Urinary bladder (tissue), 4 donors: ENCODE results near the gene EPOP. TPM values are rescaled to one million over a fixed set of nuclear protein-coding genes. Genes with fewer than 3 reads are reported as not detected.

Source experiments
- DNase-seq: peaks from one replicate; pipeline ENCODE4 v3.0.0-alpha.2; 2015; ENCODE audit errors: extremely low spot score
- H3K27ac ChIP-seq: one replicate; pipeline ENCODE4 v1.5.1; 2013; ENCODE audit warnings: low read depth, mild to moderate bottlenecking, moderate library complexity
- H3K36me3 ChIP-seq: one replicate; pipeline ENCODE4 v1.6.1; 2013; ENCODE audit warnings: mild to moderate bottlenecking, moderate library complexity; ENCODE audit not compliant: insufficient read depth
- H3K4me1 ChIP-seq: one replicate; pipeline ENCODE4 v1.6.1; 2013; ENCODE audit warnings: mild to moderate bottlenecking, moderate library complexity; ENCODE audit not compliant: insufficient read depth
- H3K4me3 ChIP-seq: one replicate; pipeline ENCODE4 v1.5.1; 2013; ENCODE audit warnings: low read depth, low read length
- WGBS: extraction: QIAGEN DNeasy Blood & Tissue Kit; methylation state at CpG from one replicate; pipeline ENCODE4 v1.1.7; 2013; 5-methylcytosine and 5-hydroxymethylcytosine counted together
- polyA plus RNA-seq: library from polyadenylated mRNA; stranded (reverse); fragments of 200-250 nt; gene quantifications from one replicate; pipeline ENCODE4 v1.2.3, GENCODE V29; 2013
- total RNA-seq: library from RNA; depleted of rRNA; stranded (reverse); fragments of >200 nt; gene quantifications from one replicate; pipeline ENCODE4 v1.2.3, GENCODE V29; 2014
- donor health status: healthy with polysubstance abuse.
- donor health status: healthy.

EPOP gene
- total and polyA plus RNA-seq, 2 donors: 0.32 to 2.3 TPM

DNA sequence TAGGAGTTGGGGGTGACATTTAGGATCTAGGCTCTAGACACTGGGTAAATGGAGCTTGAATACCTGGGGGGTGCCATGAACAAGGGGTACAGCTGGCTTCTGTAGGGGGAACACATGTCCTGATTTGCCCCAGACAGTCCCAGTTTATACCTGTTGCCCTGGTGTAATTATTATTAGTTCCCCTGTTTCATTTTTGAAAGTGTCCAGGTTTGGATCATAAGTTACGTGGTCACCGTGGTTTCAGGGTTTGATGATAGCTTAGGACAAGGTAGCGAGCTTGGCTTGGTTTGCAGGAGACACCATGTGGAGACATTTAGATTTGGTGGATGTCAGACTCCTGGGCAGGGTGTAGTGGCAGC lies 35.8 kb upstream of the EPOP start:
- Histone ChIP-seq H3K4me1 (no peaks in the 10 kb centered on the region), H3K4me3 (no peak overlapping the region), H3K27ac (no peak overlapping the region), H3K36me3 (peaks cover 1% of the 10 kb centered on the region)
- DNase-seq: no peak
- 93% methylated on average over 3 of the region's 3 CpGs for WGBS

DNA sequence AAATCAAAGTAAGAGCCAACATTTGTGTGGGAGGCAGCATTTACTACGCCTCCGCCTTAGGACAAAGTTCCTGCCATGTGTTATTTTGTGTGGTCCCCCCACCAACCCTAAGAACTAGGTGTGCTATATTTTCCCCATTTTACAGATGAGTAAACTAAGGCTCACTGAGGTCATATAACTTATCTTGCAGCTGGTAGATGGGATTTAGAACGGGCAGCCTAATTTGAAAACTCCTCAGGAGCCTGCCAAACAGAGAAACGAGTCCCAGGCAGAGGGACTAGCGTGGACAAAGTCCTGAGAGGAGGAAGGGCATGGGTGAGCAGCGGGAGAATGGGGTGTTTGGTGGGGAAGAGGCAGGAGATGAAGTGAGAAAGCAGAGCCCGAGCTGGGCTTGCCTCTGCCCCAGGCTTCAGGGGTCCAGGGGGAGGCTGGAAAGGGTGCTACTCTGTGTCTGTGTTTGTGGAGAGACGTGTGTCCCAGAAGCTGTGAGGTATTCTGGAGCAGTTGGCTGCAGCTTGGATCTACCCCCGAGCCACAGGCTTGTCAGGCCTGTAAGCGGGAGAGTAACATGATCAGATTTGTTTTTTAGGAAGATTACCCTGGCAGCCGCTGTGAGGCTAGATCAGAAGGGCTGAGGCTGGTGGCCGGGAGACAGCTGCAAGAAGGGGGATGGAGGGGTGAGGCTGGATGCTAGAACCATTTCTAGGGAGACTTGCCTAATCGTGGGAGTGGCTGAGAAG lies 35.3 kb upstream of the EPOP start:
- WGBS: 73% methylated on average over 13 of the region's 13 CpGs
- H3K36me3 ChIP-seq: peaks cover 1% of the 10 kb centered on the region
- H3K4me1 ChIP-seq: no peaks in the 10 kb centered on the region
- H3K4me3 ChIP-seq: no peak overlapping the region
- no peak for DNase-seq
- no peak overlapping the region for H3K27ac ChIP-seq

DNA sequence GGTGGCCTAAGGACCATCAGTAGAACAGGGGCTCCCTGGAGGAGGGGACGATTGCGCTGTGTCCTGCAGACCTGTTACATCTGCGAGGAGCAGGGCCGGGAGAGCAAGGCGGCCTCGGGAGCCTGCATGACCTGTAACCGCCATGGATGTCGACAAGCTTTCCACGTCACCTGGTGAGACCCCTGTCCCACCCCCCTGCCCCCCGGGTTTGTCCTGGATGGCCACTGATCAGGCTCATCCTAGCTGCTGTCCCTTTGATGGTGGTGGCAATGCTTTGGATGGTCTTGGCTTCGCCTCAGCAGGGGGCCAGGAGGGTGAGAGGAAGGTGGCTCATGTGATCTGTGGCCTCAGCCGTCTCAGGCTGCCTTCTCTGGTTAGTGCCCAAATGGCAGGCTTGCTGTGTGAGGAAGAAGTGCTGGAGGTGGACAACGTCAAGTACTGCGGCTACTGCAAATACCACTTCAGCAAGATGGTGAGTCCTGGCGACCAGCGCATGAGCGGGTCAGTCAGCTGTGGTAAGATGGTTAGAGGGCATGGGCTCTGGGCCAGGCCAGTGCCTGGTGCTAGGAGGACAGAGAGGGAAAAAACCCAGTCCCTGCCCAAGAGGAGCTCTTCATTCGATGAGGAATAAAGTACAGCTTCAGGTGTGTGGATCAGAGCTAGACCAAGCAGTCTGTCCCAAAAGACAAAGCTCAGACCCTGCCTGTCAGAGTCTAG lies 34.5 kb upstream of the EPOP start:
- no peaks in the 10 kb centered on the region for H3K4me1 ChIP-seq
- DNase-seq: no peak
- 92% methylated on average over 18 of the region's 18 CpGs for WGBS
- no peak overlapping the region for H3K4me3 ChIP-seq
- peaks cover 1% of the 10 kb centered on the region for H3K36me3 ChIP-seq
- no peak overlapping the region for H3K27ac ChIP-seq

DNA sequence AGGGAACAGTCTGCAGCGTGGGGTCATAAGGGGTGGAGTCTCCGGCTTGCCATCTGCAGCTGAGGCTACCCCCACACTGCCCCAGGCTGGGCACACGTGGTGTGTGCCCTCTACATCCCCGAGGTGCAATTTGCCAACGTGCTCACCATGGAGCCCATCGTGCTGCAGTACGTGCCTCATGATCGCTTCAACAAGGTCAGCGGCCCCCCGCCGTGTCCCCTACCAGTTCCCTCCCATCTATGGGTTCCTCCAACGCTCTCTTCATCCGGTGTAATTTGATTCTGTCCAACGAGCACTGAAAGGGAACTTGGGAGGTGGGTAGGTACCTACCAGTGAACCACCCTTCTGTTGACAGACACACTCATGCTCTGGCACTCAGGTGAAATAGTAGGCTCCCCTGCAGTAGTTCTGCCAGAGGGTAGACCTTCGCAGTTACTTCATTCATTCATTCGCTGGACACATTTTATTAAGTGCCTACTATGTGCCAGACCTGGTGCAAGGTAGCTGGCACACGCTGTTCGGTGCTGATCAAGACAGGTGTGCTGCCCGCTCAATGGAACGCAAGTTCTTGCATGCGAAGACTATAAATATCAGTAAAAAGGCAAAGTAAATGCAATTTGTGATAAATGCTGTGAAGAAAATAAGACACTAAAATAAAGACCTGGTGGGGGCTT lies 33.1 kb upstream of the EPOP start:
- Histone ChIP-seq H3K27ac (no peak overlapping the region), H3K4me1 (no peaks in the 10 kb centered on the region), H3K36me3 (peaks cover 1% of the 10 kb centered on the region), H3K4me3 (no peak overlapping the region)
- DNase-seq: no peak
- 80% methylated on average over 21 of the region's 21 CpGs for WGBS

DNA sequence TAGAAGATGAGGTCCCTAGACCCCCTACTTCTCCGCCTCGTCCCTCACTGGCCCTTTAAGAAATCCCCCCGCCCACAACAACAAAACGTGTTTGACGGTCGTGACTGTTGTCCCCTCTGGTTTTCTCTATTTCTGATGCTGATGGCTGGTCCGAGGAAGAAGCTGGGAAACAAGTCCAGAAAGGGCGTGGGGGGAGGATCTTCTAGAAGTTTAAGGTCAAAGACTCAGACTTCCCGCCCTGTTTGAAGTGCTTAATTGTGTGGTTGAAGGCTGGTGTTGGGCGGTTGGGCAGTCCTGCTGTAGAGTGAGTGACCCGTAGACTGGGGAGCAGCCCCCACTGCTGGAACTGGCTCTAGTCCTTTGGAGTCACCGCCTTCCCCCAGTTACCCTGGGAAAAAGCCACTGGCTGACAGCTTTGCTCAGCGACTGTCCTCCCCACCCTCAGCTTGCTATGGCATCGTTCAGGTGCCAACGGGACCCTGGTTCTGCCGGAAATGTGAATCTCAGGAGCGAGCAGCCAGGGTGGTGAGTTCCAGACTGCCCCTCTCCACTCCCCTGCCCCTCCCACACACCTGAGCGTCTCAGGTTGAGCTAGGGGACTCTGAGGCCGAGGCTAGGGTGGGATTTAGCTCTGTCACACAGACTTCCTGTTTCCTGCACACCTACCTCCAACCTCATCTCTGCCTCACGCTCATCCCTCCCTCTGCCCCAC lies 31.9 kb upstream of the EPOP start:
- H3K4me1 ChIP-seq: no peaks in the 10 kb centered on the region
- H3K36me3 ChIP-seq: peaks cover 1% of the 10 kb centered on the region
- no peak for DNase-seq
- H3K4me3 ChIP-seq: peak overlapping the region; percentile 91
- H3K27ac ChIP-seq: no peak overlapping the region
- WGBS: 17% methylated on average over 20 of the region's 20 CpGs

DNA sequence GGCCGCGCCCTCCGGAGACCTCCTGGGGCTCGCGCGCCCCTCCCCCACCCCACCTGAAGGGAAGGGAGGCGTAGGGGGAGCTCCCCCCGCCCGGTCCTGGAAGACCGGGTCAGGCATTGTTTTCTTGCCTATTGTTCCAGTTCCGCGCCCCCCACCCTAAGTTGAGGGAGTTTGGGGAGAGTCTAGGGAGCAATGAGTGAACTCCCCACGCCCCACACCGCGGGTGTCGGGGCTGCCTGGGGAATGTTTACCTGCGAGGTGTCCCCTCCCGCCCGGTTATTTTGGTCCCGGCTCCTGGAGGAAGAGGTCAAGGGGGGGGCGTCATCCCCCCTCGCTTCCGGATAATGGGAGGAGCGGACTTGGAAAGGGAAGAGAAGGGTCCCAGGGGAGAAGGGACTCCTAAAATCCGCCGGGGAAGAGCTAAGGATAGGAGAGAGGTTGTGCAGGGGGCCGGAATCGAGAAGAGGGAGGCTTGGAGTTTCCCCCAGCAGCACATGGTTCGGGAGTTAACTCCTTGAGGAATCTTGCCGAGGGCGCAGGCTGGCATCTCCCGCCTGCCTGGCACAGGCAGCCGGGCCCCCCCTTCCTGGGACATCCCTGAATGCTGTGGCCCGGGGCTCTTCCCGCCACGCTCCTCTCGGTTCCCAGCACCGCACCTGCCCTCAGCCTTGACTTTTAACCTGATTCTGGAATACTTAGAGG lies 31.2 kb upstream of the EPOP start:
- Histone ChIP-seq H3K27ac (peak overlapping the region; percentile 72), H3K4me3 (peak overlapping the region; percentile 91), H3K36me3 (peaks cover 1% of the 10 kb centered on the region), H3K4me1 (no peaks in the 10 kb centered on the region)
- under 1% methylated on average over 38 of the region's 38 CpGs for WGBS
- no peak for DNase-seq

DNA sequence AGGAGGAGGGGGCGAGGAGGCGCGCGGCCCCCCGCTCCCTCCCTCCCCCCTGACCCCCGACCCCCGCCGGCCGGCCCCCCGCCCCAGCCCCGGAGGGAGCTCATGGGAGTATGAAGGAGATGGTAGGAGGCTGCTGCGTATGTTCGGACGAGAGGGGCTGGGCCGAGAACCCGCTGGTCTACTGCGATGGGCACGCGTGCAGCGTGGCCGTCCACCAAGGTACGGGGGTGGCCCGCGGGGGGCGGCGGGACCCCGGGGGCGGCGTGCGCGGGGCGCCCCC lies 30.7 kb upstream of the EPOP start:
- no peaks in the 10 kb centered on the region for H3K4me1 ChIP-seq
- H3K27ac ChIP-seq: peak overlapping the region; percentile 73
- under 1% methylated on average over 23 of the region's 32 CpGs for WGBS
- H3K4me3 ChIP-seq: peak overlapping the region; percentile 91
- no peak for DNase-seq
- H3K36me3 ChIP-seq: peaks cover 1% of the 10 kb centered on the region

DNA sequence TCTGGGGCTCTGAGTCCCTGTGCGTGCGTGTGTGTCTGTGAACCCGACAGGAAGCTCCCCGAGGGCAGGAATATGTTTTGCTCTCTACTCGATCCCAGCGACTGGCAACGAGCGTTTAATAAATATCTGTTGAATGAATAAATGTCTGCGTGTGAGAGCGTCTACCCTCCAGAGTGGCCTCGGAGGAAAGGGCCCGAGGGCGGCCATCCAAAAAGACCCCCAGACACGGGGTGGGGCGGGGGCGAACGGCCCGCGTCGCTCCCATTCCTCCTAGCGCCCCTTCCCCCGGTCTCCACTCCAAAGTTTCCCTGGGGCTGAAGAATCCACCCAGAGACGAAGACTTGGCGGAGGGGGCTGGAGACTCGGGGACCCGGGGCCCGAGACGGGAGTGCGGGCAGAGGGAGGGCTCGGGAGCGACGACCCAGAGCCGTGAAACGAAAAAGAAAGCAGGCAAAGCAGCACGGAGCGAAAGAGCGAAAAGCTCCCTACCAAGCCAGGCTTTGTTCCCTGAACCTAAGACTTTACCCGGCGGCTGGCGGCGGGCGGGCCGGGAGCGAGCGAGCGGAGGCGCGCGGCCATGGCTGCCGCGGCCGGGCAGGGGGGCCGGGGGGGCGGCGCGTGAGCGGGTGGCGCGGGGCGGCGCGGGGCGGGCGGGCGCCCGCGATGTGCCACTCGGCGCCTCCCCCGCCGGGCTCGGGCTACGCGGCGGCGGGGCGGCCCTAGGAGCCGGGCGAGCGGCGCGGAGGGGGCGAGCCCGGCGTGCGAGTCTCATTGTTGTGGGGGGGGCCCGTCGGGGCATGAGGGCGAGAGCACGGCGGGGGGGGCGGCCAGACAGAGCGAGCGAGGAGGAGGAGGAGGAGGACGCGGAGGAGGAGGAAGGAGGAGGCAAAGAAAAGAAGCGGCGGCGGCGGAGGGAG lies 30.1 kb upstream of the EPOP start, which contains the start of gene MLLT6:
TSS of gene MLLT6 (plus strand) at position 668 of the 917 bp plus-strand sequence. CDS start 360 bp downstream, outside the sequence.
- Histone ChIP-seq H3K27ac (peak within 1 kb of the TSS; percentile 91), H3K36me3 (no peaks in the 10 kb centered on the region), H3K4me3 (peak within 1 kb of the TSS; percentile 91), H3K4me1 (no peaks in the 10 kb centered on the region)
- no peak for DNase-seq
- under 1% methylated on average over 96 of the region's 100 CpGs for WGBS

DNA sequence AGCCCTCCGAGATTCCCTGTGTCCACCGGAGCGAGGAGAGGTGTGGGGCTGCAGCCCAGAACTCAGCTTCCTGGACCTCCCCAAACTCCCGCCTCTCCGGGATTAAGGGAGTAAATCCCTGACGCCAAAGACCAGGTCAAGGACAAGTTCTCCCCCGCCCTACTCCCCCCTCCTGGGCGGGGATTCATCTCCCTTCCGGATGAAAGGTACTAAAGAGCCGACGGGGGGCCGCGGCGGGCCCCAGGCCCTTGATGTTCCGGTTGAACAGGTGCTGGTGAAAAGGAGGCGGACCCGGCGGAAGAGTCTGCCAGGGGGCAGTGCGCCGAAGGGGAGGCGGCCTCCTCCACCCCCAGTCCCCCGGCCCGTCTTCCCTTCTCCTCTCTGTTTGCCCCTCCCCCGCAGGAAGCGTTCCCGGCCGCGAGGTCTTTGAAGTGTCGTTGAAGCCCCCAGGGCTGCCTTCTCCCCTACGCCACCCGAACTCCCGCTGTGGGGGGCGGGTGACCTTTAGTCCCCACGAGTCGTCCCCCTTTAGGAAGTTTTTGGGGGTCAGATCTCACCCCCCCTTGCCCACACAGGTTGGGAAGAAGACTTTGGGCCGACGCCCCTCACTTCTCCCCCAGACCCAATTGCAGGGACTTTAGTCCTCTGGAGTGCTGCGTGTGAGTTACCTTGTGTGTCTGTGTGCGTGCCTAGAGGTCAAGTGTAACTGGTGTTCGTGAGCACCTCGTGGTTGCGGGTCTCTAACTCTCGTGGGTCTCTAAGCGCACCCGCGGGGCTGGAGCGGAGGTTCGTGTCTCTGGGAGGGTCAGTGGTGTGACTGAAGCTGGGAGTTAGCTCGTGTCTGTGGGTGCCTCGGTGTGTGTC lies 29.2 kb upstream of the EPOP start:
- Histone ChIP-seq H3K27ac (peak overlapping the region; percentile 91), H3K4me3 (peak overlapping the region; percentile 91), H3K36me3 (no peaks in the 10 kb centered on the region), H3K4me1 (no peaks in the 10 kb centered on the region)
- WGBS: under 1% methylated on average over 50 of the region's 50 CpGs
- DNase-seq: no peak

DNA sequence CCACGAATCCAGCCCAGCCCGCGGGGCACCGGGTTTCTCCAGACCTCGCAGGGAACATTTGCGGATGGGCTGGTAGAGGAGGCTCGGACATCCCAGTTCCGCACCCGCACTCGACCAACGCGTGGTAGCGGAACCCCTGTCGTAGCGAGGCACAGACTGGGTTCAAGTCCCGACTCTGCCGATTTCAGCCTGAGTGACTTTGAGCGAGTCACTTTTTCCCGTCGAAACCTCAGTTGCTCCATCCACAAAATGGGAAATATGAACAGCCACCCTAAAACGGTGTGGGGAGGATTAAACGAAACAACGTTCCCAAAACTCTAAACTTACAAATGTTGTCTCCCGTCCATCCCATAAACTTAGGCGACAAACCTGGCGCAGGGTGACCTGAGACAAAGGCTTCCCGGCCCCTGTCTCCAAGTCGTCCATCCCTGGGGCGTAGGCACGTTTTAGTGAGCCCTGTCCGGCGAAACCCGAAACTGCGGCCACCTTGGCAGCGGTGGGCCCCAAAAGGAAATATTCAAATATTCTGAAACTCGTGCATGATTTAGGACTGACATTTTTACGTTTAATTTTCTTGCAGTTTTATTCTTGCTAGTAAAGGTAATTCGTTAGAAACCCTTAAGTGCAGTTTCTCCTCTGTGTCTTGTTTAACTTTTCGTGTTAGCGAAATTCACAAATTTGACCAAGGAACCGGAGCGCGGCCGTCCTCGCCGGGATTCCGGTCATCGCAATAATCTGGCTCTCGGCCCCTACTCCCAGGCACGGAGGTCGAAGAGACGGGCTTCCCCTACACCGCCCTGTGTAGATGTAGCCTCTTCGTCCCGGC lies 28.4 kb upstream of the EPOP start:
- no peaks in the 10 kb centered on the region for H3K36me3 ChIP-seq
- peak overlapping the region; percentile 89 for H3K27ac ChIP-seq
- 3% methylated on average over 55 of the region's 55 CpGs for WGBS
- DNase-seq: no peak
- H3K4me1 ChIP-seq: no peaks in the 10 kb centered on the region
- peak overlapping the region; percentile 91 for H3K4me3 ChIP-seq
